ENCODE data around the gene OR9A4. TPM values are rescaled to one million over a fixed set of nuclear protein-coding genes. Genes with fewer than 3 reads are reported as not detected.

The OR9A4 gene
- total RNA-seq, 2 donors from 2014 or later = not detected

DNA sequence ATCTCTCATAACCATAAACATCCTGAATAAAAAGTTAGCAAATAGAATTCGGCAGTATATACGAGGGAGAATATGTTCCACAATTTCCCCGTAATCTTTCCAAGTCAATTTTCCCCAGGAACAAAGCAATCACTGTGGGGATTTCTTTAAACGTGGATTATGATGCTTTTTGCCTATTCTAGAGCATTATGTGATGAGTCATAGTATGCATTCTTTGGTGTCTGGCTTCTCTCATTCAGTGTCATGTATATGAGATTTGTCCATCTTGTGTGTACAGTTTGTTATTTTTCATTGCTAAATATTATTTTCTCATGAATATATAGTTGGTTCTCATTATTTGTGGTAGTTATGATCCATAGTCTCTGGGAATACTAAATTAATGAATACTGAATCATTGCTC lies 9.9 kb upstream of the OR9A4 start:
- Histone ChIP-seq H3K9me3 (no peaks in the 10 kb centered on the region), H3K27me3 (no peaks in the 10 kb centered on the region), H3K27ac (no peak overlapping the region), H3K4me1 (no peaks in the 10 kb centered on the region), H3K36me3 (no peaks in the 10 kb centered on the region), H3K4me3 (no peak overlapping the region)
- DNase-seq (ENCODE audit: low spot score) = no peak
- TF ChIP-seq, protein P1, sequence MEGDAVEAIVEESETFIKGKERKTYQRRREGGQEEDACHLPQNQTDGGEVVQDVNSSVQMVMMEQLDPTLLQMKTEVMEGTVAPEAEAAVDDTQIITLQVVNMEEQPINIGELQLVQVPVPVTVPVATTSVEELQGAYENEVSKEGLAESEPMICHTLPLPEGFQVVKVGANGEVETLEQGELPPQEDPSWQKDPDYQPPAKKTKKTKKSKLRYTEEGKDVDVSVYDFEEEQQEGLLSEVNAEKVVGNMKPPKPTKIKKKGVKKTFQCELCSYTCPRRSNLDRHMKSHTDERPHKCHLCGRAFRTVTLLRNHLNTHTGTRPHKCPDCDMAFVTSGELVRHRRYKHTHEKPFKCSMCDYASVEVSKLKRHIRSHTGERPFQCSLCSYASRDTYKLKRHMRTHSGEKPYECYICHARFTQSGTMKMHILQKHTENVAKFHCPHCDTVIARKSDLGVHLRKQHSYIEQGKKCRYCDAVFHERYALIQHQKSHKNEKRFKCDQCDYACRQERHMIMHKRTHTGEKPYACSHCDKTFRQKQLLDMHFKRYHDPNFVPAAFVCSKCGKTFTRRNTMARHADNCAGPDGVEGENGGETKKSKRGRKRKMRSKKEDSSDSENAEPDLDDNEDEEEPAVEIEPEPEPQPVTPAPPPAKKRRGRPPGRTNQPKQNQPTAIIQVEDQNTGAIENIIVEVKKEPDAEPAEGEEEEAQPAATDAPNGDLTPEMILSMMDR (IDR thresholded peaks at IDR 0.05) = no peak

DNA sequence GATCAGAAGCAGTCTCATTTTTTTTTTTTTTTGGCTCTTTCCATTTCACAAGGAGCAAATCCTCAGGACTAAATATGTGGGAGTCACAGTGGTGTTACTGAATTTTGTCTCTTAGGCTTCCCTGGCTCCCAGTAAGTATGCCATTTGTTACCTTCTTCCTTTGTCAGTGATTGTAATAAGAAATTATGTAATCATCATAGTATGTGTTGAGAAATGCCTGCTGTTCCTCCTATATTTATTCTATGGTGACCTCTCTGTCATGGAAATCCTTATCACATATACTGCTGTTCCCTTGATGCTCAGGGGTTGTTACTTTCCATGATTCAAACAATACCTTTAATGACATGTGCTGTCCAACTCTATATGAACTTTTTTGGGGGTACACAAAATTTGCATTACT lies 4.8 kb upstream of the OR9A4 start:
- Histone ChIP-seq H3K4me1 (no peaks in the 10 kb centered on the region), H3K36me3 (no peaks in the 10 kb centered on the region), H3K9me3 (no peaks in the 10 kb centered on the region), H3K4me3 (no peak overlapping the region), H3K27ac (no peak overlapping the region), H3K27me3 (no peaks in the 10 kb centered on the region)
- TF ChIP-seq, protein P1 (IDR thresholded peaks at IDR 0.05) = no peak
- DNase-seq (ENCODE audit: low spot score) = no peak

DNA sequence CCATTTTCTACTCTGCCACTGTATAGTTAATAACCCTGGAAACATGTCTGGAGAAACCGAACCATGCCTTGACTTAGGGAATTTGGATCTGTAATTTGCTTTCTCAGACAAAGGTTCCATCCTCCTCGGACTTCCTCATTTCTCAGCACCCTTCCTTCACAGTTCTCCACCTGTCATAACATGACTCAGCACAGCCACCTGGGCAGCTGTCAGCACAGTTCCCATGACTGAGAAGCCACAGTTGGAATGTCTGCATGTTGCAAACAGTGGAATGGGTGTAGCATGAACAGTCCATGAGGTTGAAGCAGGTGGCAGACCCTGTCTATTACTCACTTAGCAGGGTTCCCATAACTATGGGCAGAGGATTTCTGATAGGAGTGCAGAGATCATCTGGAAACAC lies 634 bp upstream of the OR9A4 start:
- Histone ChIP-seq H3K4me3 (no peak overlapping the region), H3K9me3 (no peaks in the 10 kb centered on the region), H3K36me3 (no peaks in the 10 kb centered on the region), H3K27ac (no peak overlapping the region), H3K27me3 (no peaks in the 10 kb centered on the region), H3K4me1 (no peaks in the 10 kb centered on the region)
- no peak for DNase-seq (ENCODE audit: low spot score)
- TF ChIP-seq, protein P1 (IDR thresholded peaks at IDR 0.05) = no peak

DNA sequence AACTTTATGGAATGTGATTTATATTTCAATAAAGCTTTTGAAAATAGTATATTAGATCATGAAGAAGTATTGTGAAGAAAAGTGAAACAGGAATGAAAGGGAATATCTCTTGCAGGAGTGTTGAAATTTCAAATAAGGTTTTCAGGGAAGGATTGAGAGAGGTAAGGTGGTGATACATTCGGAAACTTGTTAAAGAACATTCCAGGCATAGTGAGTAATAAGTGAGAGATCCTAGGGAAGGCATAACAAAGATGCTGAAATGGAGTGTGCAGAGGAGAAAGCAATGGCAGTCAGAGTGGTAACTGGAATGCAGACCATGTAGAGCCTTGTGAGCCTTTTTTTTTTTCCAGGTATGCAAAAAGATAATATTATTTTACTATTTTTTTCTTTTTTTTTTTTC lies 4.1 kb downstream of the OR9A4 start:
- no peaks in the 10 kb centered on the region for H3K4me1 ChIP-seq
- TF ChIP-seq, protein P1 (IDR thresholded peaks at IDR 0.05) = no peak
- H3K4me3 ChIP-seq = no peak overlapping the region

DNA sequence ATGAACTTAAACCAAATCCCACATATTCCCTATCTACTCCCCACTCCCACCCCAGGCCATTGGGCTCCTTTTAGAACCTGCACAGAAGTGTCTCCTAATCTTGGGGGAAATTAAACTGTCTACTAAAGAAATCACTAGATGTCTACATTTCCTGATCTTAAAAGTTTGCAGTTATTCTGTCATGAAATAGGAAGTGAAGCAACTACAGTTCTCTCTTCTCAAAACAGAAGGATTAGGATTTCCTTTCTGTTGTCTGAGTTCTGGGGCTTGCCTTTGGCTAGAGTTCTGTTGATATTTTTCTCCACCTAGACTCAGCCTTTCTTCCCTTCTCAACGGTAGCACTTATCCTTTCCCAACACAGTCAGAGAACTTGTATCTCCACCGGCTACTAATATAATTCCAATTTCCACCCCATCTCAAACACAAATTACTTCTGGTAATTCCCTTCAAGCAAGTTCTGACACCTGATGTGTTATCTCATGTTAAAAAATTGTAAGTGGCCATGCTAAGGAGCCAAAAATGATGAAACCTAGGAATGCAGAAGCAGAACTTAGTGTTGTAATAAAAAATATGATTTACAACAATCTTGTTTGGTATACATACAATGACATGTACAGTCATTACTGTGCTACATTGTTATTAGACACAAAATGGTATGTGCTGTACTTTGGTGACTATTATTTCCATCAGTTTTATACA lies 12.1 kb downstream of the OR9A4 start:
- no peak overlapping the region for H3K27ac ChIP-seq
- H3K4me3 ChIP-seq = no peak overlapping the region
- DNase-seq (ENCODE audit: low spot score) = no peak
- no peaks in the 10 kb centered on the region for H3K36me3 ChIP-seq
- TF ChIP-seq, protein P1 (IDR thresholded peaks at IDR 0.05) = no peak
- no peaks in the 10 kb centered on the region for H3K27me3 ChIP-seq
- no peaks in the 10 kb centered on the region for H3K4me1 ChIP-seq
- H3K9me3 ChIP-seq = no peaks in the 10 kb centered on the region

More for the DNA sequence above, 4.1 kb downstream of the OR9A4 start:
- H3K9me3 ChIP-seq = no peaks in the 10 kb centered on the region
- no peak for DNase-seq (ENCODE audit: low spot score)
- H3K27me3 ChIP-seq = no peaks in the 10 kb centered on the region
- no peak overlapping the region for H3K27ac ChIP-seq
- no peaks in the 10 kb centered on the region for H3K36me3 ChIP-seq

DNA sequence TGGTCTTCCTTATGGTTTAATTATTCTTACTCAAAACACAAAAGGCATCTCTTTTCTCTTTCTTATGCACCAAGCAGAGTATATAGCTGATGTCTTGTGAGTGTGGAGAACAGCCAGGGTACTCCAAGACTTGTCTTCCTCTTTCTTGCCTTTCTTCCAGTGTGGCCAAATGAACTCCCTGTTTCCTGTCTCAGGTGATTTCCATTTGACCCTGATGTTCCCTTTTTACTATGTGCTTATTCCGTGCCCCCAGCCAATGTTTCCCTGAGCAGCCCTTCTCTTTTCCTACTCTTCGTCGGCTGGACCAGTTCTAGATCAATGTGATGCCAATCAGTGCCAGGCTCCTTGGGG lies 12.6 kb downstream of the OR9A4 start:
- DNase-seq (ENCODE audit: low spot score) = no peak
- Histone ChIP-seq H3K27me3 (no peaks in the 10 kb centered on the region), H3K36me3 (no peaks in the 10 kb centered on the region), H3K4me3 (no peak overlapping the region), H3K27ac (no peak overlapping the region), H3K9me3 (no peaks in the 10 kb centered on the region), H3K4me1 (no peaks in the 10 kb centered on the region)
- TF ChIP-seq, protein P1 (IDR thresholded peaks at IDR 0.05) = no peak
